ENCODE data around the gene CST4.
"Not testable (repeated sequence)": the region's sequence is repeated elsewhere in the genome, so short reads cannot be mapped to it uniquely, and the experiment has no call there.

Gene CST4

DNA sequence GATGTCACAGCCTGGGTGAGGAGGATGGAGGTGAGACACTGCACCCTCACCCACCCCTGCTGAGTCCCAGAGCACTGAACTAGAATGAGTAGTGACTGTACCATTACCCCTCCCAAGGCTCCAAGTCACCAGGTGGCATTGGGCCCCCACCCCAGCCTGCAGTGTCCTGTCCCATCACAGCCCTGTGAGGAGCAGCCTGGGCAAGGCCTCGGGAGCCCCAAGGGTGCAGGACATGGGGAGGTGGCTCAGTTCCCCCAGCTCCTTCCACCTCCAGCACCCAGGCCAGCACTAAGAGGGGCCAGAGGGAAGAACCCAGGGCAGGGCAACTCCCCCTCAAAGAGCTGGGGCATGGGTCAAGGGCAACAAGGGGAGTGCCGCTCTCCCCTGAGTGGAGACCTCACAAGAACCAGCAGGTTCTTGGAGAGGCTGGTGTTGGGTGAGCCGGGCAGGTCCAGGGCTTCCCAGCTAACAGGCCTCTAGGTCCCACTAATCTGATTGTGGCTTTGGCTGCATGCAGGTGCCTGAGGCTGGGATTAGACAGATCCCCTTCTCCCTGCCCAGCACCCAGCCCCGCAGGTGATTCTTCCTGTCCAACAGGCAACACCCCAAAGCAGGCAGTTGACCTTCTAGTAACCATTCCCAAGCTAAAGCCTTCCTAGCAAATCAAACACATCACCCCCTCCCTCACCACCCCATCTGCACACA, 2.6 kb downstream of the CST4 start:
- no peak for DNase-seq

- DNase-seq: not testable (repeated sequence)
Observed at GRCh38 chr20:23685529-23685896, 3.3 kb downstream of the CST4 start.

- no peak for DNase-seq
Observed at GRCh38 chr20:23684261-23684660, 4.6 kb downstream of the CST4 start.

DNA sequence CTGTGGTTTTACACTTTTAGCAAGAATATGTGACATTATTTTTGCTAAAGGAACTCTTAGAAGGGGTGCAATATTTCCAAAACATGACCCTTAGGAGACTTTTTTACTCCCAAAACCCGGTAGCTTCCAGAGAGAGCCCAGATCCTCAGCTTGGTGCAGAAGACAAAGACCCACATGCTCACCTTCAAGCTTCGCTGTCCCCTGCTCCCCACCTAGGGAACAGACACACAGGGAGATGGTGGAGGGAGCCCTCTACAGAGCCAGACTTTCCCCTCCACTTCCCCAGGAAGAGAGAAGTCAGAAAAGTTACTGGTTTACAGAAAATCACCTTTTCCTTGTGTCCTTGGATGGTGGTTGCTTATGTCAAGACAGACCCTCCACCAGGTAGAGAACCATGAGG, 5.0 kb downstream of the CST4 start:
- DNase-seq: no peak

DNA sequence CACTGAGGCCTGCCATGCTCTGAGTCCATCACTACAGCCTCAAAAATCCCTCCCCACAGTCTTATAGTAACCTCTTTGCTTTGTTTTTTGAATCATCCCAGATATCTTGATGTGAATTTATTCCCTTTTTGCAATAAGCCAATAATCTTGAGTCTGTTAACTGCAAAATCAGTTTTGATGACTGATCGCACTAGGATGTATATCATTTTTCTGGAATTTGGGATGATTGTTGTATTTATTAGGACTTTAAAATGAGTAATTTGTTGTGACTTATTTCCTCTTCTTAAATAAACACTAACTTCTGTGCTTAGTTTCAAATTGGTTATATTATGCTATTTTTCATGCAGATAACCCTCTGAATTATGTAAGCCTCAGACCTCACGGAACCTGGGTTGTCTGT, 5.6 kb downstream of the CST4 start:
- no peak for DNase-seq

DNA sequence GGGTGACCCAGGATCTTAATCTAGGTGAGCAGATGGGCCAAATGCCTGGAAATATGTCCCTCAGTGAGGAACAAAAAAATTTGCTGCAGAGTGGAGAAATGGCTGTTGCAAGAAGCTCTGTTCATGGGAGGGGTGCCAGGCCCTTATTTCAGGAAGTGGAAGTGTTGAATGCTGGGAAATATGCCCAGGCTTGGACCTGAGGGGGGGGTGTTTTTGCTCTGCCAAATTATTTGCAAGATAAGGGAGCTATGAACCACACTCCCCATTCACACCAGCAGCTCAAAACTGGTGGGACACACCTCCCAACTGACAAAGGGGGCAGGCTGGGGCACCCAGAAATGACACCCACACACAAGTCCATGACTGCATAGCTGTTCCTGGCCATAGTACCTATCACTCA, 8.7 kb downstream of the CST4 start:
- DNase-seq: no peak

- DNase-seq: no peak
Observed at GRCh38 chr20:23679133-23680092, 9.4 kb downstream of the CST4 start.

DNA sequence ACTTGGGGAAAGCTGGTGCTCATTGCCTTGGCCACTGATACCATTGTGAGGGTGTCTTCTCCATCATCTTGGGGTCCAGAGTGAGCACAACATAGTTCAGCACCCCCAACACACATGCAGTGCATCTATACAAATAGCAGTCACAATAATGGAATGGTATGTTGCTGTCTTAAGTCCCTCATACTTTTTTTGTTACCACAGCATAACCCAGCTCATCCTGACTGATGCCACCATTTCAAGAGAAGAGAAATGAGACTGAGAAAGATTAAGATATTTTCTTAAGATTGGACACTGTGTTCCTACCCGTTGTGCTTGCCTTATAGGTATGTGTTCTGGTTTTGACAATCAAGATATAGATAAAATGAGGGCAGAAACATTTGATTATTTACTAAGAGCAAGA, 15.6 kb downstream of the CST4 start:
- DNase-seq: no peak

- no peak for DNase-seq
Observed at GRCh38 chr20:23672158-23672557, 16.7 kb downstream of the CST4 start.

GRCh38 chr20:23671479-23671878, 17.4 kb downstream of the CST4 start:
- no peak for DNase-seq

- DNase-seq: no peak
Observed at GRCh38 chr20:23670361-23670760, 18.5 kb downstream of the CST4 start.

- DNase-seq: no peak
Observed at GRCh38 chr20:23669866-23670265, 19.0 kb downstream of the CST4 start.

DNA sequence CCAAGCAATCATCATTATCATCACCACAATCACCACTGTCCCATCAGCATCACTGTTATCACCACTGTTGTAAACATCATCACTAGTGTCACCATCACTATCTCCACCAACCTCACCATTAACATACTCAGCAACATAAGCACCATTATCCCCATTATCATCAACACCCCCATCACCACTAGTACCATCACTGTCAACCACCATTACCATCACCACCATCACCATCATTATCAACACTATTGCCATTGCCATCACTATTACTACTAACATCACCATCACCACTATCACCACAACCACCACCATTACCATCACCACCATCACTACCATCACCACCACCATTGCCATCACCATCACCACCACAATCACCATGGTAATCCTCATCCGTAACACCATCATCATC, 19.5 kb downstream of the CST4 start:
- no peak for DNase-seq

DNA sequence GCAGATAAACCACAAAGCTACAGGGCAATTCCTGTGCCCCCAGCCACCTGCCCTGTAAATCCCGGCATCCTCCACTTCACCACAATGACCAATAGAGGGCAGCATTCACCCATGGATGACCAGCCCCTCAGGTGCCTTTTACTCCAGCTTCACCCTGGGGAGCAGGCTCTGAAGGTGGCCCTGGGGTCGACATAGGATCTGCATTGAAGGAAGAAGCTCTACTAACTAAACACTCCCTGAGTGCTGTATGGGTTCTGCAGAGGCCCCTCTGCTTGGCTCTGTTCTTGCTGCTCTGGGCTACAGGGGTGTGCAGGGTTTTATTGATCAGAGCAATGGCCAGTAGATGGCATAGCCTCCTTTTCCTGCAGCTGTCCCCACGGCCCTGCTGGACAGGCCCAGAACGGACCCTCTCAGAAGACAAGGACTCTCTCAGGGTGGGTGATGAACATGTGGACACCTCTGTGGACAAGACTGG, 20.3 kb downstream of the CST4 start:
- DNase-seq: peak; percentile 16

GRCh38 chr20:23667666-23668065, 21.2 kb downstream of the CST4 start:
- DNase-seq: no peak

GRCh38 chr20:23666698-23667097, 22.1 kb downstream of the CST4 start:
- DNase-seq: no peak

DNA sequence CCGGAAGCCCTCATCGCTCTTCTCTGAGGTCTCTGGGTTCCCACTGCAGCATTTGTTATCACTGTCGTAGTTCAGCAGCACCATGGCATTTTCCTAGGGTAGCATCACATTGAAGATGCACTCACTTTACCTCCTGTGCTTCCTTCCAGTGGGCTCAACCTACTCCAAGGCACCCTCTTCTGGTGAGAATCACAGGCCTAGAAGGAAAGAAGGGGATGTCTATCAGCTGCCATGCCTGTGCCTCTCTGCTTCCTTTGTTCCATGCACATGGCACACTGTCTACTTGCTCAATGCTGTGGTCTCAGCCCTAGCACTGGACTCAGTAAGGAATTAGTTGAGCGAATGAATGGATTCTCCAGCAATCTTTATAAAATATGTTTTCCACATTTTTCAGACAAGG, 22.6 kb downstream of the CST4 start:
- no peak for DNase-seq

- no peak for DNase-seq
Observed at GRCh38 chr20:23664954-23665353, 23.9 kb downstream of the CST4 start.

DNA sequence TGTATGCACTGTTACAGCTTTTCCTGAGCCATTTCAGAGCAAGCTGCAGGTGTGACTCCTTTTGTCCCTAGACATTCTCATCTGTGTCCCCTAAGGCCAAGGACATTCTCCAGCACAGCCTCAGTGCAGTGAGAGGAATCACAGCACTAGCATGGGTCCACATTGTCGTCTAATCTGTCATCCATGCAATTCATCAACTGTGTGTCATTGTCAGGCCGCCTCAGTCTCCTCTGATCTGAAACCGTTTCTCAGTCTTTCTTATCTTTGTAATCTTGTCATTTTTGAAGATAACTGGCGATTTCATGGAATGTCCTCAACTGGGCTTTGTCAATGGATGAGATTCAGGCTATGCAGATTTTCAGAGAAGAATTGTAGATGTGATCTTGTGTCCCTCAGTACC, 24.8 kb downstream of the CST4 start:
- DNase-seq: not testable (repeated sequence)

GRCh38 chr20:23663180-23663579, 25.7 kb downstream of the CST4 start:
- no peak for DNase-seq

DNA sequence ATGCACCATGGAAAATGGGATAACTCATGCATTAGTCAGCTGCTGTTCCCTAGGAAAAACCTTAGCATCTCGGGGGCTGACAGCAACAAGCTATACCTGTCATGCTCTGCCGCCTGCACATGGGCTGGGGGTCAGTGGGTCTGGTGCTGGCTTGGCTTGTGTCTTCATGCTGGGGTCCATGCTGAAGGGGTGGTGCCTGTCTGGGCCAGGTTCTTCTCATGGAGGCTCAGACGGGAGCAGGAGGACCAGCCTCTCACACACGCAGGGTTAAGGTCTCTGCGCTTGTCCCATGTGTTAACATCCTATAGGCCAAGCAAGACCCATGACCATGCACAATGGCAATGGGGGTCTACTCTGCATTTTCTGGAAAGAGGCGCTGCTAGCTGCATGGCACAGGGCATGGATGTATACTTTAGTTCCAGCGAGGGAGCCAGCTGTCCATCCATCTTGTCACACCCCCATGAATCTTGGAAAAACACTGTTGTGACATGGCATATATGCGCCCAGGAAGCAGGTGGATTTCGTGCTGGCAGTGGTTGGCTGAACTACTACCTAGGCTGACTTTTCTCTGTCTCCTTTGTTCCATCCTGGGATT, 26.5 kb downstream of the CST4 start:
- DNase-seq: no peak

- no peak for DNase-seq
Observed at GRCh38 chr20:23661002-23661429, 27.8 kb downstream of the CST4 start.

GRCh38 chr20:23659989-23660837, 28.6 kb downstream of the CST4 start:
- DNase-seq: no peak

Data from NCI-H774 (cell line).